C4-2B (cell line): ENCODE results near the gene TFF2.

ENCODE experiments used
- ZFX ChIP-seq: fragments of 450-650 bp; IDR thresholded peaks from 2 replicates; pipeline ENCODE4 v1.6.1; 2017
- TF ChIP-seq, protein P1 (sequence below): fragments of 450-650 bp; conservative IDR thresholded peaks from 2 replicates; pipeline ENCODE4 v1.5.1; 2017; ENCODE audit warnings: mild to moderate bottlenecking

DNA sequence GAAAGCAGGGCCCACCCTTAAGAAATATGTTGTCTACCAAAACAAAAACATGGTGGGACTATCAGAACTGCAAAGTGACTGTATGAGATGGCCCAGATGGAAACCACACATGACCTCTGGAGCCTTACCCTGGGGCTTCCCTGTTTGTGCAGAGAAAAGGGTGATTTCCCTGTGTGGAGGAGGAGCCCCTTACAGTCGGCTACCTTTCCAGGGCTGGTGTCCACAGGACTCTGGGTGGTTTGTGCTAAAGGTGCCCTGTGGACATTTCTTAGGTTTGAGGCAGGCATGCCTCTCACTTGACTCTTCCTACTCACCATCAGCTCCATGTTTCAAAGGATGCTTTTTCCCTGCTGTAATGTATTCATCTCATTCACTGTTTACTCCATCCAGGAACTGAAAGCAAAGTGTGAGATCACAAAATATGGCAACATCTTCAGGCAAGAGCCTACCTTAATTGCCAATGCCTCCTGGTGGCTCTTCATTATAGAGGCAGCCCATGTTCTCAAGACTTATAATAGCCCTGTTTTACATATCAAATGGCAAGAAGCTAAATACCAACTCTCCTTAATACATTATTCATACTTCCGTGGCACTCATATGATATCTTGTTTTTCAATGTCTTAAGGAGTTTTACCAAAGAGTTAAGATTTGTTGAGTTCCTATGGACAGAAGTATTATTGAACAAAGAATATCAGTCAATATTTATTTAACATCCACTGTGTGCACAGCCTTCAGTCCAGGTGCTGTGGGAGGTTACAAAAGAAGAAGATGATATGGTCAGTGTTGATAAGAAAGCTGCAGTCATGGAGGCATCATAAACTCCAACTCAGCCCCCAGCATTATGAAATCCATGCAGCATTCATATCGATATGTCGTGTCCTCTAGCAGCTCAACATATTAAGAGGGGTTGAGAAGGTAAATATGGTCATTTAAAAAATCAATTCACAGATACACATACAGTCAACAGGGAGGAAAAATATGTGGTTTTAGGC lies 20.1 kb downstream of the TFF2 start:
- TF ChIP-seq, protein P1, sequence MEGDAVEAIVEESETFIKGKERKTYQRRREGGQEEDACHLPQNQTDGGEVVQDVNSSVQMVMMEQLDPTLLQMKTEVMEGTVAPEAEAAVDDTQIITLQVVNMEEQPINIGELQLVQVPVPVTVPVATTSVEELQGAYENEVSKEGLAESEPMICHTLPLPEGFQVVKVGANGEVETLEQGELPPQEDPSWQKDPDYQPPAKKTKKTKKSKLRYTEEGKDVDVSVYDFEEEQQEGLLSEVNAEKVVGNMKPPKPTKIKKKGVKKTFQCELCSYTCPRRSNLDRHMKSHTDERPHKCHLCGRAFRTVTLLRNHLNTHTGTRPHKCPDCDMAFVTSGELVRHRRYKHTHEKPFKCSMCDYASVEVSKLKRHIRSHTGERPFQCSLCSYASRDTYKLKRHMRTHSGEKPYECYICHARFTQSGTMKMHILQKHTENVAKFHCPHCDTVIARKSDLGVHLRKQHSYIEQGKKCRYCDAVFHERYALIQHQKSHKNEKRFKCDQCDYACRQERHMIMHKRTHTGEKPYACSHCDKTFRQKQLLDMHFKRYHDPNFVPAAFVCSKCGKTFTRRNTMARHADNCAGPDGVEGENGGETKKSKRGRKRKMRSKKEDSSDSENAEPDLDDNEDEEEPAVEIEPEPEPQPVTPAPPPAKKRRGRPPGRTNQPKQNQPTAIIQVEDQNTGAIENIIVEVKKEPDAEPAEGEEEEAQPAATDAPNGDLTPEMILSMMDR, result 0 out of 2 replicates have a peak, but pooled peaks have one; percentile 6
- no peak for TF ChIP-seq ZFX
